ENCODE results near the gene CLEC3B.
"Not testable (repeated sequence)": the region's sequence is repeated elsewhere in the genome, so short reads cannot be mapped to it uniquely, and the experiment has no call there.

CLEC3B gene

DNA sequence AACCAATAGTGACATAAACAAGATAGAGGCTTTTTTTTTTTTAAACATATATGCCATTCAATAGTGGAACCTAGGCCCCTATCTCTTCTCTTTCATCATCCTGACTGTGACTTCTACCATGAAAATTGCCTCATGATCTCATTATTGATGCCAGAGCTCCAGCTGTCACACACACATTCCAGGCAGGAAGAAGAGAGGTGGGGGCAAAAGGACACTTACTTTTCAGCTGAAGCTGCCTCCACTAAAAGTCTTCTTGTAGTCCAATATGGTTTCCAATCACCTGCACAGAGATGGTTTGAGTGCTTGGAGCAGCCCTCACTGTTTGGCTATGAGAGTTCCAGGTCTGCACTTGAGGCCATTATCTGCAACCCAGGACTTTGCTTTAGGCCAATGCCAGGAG lies 45.0 kb downstream of the CLEC3B start:
- no peak for DNase-seq (ENCODE audit: low spot score in 2 of 2)
- in situ Hi-C loops (cut with MboI; ENCODE audit: low sequenced_read_pairs), result no loop called here

DNA sequence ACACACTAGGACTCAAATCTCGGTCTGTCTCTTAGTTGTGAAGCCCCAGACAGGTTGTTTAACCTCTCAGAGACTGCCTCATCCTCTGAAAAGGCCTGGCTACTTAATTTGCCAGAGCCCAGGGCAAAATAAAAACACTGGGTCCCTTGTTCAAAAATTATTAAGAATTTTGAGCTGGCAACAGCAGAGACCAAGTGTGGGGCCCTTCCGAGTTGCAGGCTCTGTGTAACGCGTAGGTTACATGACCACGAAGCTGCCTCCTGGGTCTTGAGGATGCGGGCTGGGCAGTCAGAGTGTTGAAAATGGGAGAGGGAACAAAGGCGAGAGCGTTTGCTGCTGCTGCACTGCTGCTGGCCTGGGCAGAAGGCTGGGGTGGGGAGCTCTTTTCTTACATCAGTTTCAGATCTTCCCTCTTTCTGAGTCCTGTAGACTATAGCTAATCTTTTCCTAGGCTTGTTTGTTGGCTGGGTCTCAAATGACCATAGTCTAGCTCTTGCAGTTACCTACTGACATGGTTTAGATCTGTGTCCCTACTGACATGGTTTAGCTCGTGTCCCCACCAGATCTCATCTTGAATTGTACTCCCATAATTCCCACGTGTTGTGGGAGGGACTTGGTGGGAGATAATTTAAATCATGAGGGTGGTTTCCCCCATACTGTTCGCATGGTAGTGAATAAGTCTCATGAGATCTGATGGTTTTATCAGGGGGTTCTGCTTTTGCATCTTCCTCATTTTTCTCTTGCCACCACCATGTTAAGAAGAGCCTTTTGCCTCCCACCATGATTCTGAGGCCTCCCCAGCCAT lies 49.9 kb downstream of the CLEC3B start:
- Histone ChIP-seq H3K36me3 (replicated peaks) (no peaks in the 10 kb centered on the region), H3K4me3 (no peak overlapping the region), H3K27me3 (ENCODE audit: low read depth) (no peaks in the 10 kb centered on the region), H3K4me1 (no peaks in the 10 kb centered on the region), H3K9me3 (no peaks in the 10 kb centered on the region)
- no peak for DNase-seq (ENCODE audit: low spot score in 2 of 2)
- in situ Hi-C loops (cut with MboI; ENCODE audit: low sequenced_read_pairs), result no loop called here

More for the DNA sequence above, 45.0 kb downstream of the CLEC3B start:
- H3K4me3 ChIP-seq, result no peak overlapping the region
- 0 out of 2 replicates have a peak, but pooled peaks cover under 1% of the 10 kb centered on the region for H3K4me1 ChIP-seq
- H3K9me3 ChIP-seq, result no peaks in the 10 kb centered on the region
- no peaks in the 10 kb centered on the region for H3K36me3 ChIP-seq (replicated peaks)
- no peaks in the 10 kb centered on the region for H3K27me3 ChIP-seq (ENCODE audit: low read depth)

DNA sequence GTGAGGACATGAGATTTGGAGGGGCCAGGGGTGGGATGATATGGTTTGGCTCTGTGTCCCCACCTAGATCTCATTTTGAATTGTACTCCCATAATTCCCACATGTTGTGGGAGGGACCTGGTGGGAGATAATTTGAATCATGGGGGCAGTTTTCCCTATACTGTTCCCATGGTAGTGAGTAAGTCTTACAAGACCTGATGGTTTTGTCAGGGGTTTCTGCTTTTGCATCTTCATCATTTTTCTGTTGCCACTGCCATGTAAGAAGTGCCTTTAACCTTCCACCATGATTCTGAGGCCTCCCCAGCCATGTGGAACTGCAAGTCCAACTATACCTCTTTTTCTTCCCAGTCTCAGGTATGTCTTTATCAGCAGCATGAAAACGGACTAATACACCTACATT lies 52.2 kb downstream of the CLEC3B start:
- in situ Hi-C loops (cut with MboI; ENCODE audit: low sequenced_read_pairs); H3K9me3 ChIP-seq; H3K4me1 ChIP-seq; H3K4me3 ChIP-seq; H3K36me3 ChIP-seq (replicated peaks); H3K27me3 ChIP-seq (ENCODE audit: low read depth); DNase-seq (ENCODE audit: low spot score in 2 of 2): not testable (repeated sequence)

DNA sequence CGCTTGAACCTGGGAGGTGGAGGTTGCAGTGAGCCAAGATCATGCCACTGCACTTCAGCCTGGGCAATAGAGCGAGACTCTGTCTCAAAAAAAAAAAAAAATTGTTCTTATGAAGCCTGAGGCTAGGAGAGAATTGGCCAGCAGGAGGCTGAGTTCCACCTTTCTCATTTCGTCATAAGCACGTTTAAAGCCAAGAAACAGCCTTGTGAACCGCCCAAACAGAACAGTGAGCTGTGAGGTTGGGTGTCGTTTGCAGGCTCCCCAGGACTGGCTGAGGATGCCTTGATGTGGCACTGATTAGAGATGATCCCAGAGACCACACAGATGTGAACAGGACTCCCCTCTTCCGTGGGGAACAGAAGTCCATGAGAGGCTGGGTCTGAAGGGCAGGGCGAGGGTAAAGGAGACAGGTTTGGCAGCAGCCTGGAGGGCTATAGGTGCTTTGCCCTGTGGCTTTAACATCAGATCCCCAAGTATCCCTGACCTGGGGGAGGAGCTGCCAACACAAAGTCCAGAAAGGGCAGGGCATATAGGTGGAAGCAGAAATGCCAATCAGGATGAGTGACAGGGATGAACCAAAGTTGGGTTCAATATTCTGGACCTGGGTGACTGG lies 52.9 kb downstream of the CLEC3B start:
- no peak for DNase-seq (ENCODE audit: low spot score in 2 of 2)
- Histone ChIP-seq H3K27me3 (ENCODE audit: low read depth) (no peaks in the 10 kb centered on the region), H3K4me3 (no peak overlapping the region), H3K36me3 (replicated peaks) (no peaks in the 10 kb centered on the region), H3K9me3 (no peaks in the 10 kb centered on the region), H3K4me1 (no peaks in the 10 kb centered on the region)
- in situ Hi-C loops (cut with MboI; ENCODE audit: low sequenced_read_pairs), result no loop called here

DNA sequence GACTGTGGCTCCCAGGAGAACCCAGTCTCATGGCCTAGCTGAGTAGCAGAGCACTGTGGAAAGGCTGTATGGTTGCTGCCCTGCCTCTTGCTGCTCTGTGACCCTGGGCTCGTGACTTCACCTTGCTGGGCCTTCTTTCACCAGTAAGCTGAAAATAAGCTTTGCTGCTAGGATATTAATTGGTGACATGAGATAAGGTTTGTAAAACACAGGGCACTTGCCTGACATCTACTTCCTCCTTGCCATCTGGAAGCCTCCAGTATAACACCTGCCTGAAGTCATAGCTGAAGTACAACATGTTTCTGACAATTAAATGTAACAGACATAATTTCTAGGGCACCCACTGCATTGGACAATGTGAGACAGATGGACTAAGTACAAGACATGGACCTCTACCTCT lies 53.6 kb downstream of the CLEC3B start:
- DNase-seq (ENCODE audit: low spot score in 2 of 2), result no peak
- H3K27me3 ChIP-seq (ENCODE audit: low read depth), result no peaks in the 10 kb centered on the region
- H3K4me3 ChIP-seq, result no peak overlapping the region
- no peaks in the 10 kb centered on the region for H3K9me3 ChIP-seq
- H3K4me1 ChIP-seq, result no peaks in the 10 kb centered on the region
- in situ Hi-C loops (cut with MboI; ENCODE audit: low sequenced_read_pairs), result no loop called here
- H3K36me3 ChIP-seq (replicated peaks), result no peaks in the 10 kb centered on the region

DNA sequence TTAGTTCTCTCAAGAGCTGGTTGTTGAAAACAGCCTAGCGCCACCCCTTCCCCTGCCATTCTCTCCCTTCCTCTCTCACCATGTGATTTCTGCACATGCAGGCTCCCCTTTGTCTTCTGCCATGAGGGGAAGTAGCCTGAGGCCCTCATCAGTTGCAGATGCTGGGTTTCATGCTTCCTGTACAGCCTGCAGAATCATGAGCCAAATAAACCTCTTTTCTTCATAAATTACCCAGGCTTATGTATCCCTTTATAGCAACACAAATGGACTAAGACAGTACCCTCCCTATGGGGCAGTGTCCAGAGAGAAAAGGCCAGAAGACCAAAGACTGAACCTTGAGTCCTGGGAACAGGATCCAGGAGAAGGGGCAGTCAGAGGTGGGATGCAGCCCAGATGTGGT lies 54.7 kb downstream of the CLEC3B start:
- H3K9me3 ChIP-seq, result no peaks in the 10 kb centered on the region
- no peak overlapping the region for H3K4me3 ChIP-seq
- H3K4me1 ChIP-seq, result no peaks in the 10 kb centered on the region
- H3K36me3 ChIP-seq (replicated peaks), result no peaks in the 10 kb centered on the region
- H3K27me3 ChIP-seq (ENCODE audit: low read depth), result no peaks in the 10 kb centered on the region
- no peak for DNase-seq (ENCODE audit: low spot score in 2 of 2)
- in situ Hi-C loops (cut with MboI; ENCODE audit: low sequenced_read_pairs), result no loop called here

DNA sequence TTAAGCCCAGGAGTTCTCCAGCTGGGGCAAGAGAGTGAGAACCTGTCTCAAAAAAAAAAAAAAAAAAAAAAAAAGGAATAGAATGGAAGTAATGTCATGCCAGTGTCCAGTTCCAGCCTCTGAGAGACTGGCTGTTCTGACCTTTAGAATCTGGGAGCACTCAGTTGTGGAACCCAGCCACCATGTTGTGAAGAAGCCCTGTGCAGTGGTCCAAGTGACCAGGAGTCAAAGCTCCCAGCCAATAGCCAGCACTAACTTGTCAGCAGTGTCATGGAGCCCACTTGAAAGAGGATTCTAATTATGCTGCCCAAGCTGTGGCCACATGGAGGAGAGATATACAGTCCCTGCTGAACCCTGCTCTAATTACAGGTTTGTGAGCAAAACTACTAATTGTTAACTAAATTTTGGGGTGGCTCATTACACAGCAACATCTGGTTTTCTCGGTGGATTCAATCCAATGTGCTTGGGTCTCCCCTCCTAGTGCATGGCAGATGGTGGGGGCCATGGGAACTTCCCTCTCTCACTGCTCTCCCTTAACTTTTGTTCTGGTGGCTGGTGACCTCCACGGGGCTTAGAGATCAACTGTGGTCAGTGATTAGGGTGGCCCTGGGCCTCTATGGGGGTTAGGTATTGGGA lies 55.5 kb downstream of the CLEC3B start:
- DNase-seq (ENCODE audit: low spot score in 2 of 2), result no peak
- H3K4me1 ChIP-seq, result no peaks in the 10 kb centered on the region
- H3K4me3 ChIP-seq, result no peak overlapping the region
- in situ Hi-C loops (cut with MboI; ENCODE audit: low sequenced_read_pairs), result no loop called here
- H3K9me3 ChIP-seq, result no peaks in the 10 kb centered on the region
- no peaks in the 10 kb centered on the region for H3K36me3 ChIP-seq (replicated peaks)
- H3K27me3 ChIP-seq (ENCODE audit: low read depth), result no peaks in the 10 kb centered on the region

DNA sequence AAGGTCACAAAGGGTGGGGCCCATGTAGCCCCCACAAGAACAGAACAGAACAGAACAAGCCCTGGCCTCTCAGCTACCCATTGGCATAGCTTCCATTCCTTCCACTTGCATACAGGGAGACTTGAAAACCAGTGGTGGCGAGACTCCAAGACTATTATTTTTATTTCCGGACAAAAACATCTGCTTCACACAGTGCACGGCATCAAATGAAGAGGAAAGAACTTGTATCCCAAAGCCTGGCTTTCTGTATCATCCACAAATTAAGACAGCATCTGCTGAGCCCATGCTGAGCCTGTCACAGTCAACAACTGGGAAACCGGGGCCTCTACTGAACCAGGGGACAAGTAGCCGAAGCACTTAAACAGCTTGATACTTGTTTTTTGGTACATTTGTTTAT lies 56.0 kb downstream of the CLEC3B start:
- Histone ChIP-seq H3K9me3 (no peaks in the 10 kb centered on the region), H3K4me1 (no peaks in the 10 kb centered on the region), H3K36me3 (replicated peaks) (no peaks in the 10 kb centered on the region), H3K4me3 (no peak overlapping the region), H3K27me3 (ENCODE audit: low read depth) (no peaks in the 10 kb centered on the region)
- DNase-seq (ENCODE audit: low spot score in 2 of 2), result no peak
- in situ Hi-C loops (cut with MboI; ENCODE audit: low sequenced_read_pairs), result no loop called here

DNA sequence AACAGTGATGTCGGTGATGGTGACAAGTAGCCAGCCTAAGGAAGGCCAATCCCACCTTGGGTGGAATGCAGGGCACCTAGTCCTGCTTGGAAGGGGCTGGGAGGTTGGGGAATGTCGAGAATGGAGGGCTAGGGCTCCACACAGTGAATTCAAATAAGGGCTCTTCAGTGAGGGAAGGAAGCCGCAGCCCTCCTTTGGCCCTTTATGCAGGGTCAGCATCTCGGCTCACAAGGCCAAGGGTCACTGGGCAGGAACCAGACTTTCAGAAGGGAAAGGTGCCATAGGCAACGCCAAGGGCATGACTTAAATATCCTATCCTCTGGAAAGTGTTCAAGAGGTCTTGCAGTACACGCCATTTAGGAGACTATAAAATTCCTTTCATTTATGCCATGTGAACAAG lies 56.9 kb downstream of the CLEC3B start:
- in situ Hi-C loops (cut with MboI; ENCODE audit: low sequenced_read_pairs), result no loop called here
- Histone ChIP-seq H3K4me1 (no peaks in the 10 kb centered on the region), H3K9me3 (no peaks in the 10 kb centered on the region), H3K36me3 (replicated peaks) (no peaks in the 10 kb centered on the region), H3K27me3 (ENCODE audit: low read depth) (no peaks in the 10 kb centered on the region), H3K4me3 (no peak overlapping the region)
- DNase-seq (ENCODE audit: low spot score in 2 of 2), result no peak

DNA sequence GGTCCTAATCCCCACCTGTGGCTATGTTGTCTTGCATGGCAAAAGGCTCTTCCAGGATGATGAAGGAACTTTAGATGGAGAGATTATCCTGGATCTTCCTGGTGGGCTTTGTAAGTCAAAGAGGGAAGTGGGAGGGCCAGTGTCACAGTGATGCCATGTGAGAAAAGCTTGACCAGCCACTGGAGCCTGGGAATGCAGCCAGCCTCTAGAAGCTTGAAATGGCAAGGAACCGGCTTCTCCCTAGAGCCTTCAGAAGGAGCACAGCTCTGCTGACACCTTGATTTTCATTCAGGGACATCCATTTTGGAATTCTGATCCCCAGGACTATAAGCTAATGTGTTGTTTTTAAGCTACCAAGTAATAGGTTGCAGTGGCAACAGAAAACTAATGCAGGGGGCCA lies 58.3 kb downstream of the CLEC3B start:
- Histone ChIP-seq H3K36me3 (replicated peaks) (no peaks in the 10 kb centered on the region), H3K27me3 (ENCODE audit: low read depth) (no peaks in the 10 kb centered on the region), H3K4me3 (no peak overlapping the region), H3K9me3 (no peaks in the 10 kb centered on the region), H3K4me1 (no peaks in the 10 kb centered on the region)
- in situ Hi-C loops (cut with MboI; ENCODE audit: low sequenced_read_pairs), result no loop called here
- DNase-seq (ENCODE audit: low spot score in 2 of 2), result no peak

DNA sequence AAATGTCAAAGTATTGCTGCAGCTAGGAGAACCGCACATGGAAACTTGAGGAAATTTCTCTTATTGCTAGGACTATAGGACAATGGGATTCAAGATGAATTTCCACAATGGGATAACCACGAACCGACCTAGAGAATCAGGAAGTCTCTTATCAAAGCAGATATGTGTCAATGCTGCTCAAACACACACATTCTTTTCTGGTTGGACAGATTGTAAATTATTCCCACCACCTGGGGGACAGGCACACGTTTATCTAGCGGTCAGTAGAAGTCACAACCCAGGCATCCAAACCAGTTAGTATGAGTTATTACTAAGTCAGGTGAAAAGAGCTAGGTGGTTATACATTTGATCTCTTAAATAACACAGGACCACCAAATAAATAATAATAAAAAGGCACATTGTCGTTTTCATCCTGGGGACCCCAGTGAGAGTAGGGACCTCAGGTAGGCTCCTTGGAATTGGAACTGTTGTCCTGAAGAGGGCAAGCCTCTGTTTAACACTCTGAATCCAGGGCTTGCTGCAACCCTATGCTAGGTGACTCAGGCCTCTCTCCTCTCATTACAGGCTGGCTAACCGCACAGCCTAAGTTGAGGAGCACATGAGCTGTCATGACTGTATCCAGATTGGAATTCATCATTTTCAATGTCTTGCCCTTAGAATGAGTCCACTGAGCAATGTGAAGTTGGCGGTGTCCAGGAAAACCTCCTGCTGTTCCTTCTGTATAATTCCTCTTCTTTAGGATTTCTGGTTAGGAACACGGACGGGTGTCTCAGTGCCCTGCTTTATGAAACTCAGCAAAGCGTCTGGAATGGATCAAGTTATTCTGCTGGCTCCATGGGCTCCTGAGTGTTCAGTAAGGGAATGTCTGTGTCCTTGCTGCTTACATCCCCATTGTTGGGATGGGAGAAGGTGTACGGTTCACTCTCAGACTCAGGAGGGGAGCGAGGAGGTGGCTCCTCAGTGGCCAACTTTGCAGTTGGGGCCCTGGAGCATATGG lies 59.0 kb downstream of the CLEC3B start:
- Histone ChIP-seq H3K36me3 (replicated peaks) (no peaks in the 10 kb centered on the region), H3K9me3 (no peaks in the 10 kb centered on the region), H3K27me3 (ENCODE audit: low read depth) (no peaks in the 10 kb centered on the region), H3K4me3 (no peak overlapping the region), H3K4me1 (no peaks in the 10 kb centered on the region)
- DNase-seq (ENCODE audit: low spot score in 2 of 2), result no peak
- in situ Hi-C loops (cut with MboI; ENCODE audit: low sequenced_read_pairs), result no loop called here

All from HAP-1 (cell line).